A673 (cell line): Measurements from ENCODE around the gene HMGN3. TPM values are rescaled to one million over a fixed set of nuclear protein-coding genes. Genes with fewer than 3 reads are reported as not detected.

ENCODE experiments used
- BruUV-seq: library from RNA; stranded (reverse); fragments of 400-500 nt; replicated peaks from 2 replicates; lab custom pipeline; 2021; lab: Mats Ljungman, UMichigan
- CTCF ChIA-PET: fragments of 300-600 bp; sonication (Branson Sonifier 250); formaldehyde crosslinking; loops from one replicate; lab custom pipeline; 2022; ENCODE audit warnings: antibody characterized with exemption; lab: Charles Lee
- POLR2A ChIA-PET: fragments of 300-600 bp; sonication (Branson Sonifier 250); formaldehyde crosslinking; loops from one replicate; lab custom pipeline; 2022; ENCODE audit warnings: antibody characterized with exemption; ENCODE audit not compliant: low non-redundant PET; lab: Charles Lee
- DNase-seq: peaks from one replicate; pipeline ENCODE4 v3.0.0-alpha.2; 2015; ENCODE audit warnings: low spot score
- H3K27ac ChIP-seq: fragments of 200-600 bp; sonication (generic); 2 replicates; pipeline ENCODE4 v1.5.1; 2016; ENCODE audit warnings: mixed run types, low read depth, mild to moderate bottlenecking, mixed read lengths, antibody characterized with exemption, low read length; ENCODE audit not compliant: poor library complexity, severe bottlenecking
- H3K27me3 ChIP-seq: fragments of 200-600 bp; sonication (generic); replicated peaks from 2 replicates; pipeline ENCODE4 v1.6.1; 2017; ENCODE audit warnings: mixed run types, low read depth, mild to moderate bottlenecking, mixed read lengths, antibody characterized with exemption, low read length; ENCODE audit not compliant: insufficient read depth, poor library complexity
- H3K36me3 ChIP-seq: fragments of 200-600 bp; sonication (generic); 2 replicates; pipeline ENCODE4 v1.6.1; 2016; ENCODE audit warnings: mixed run types, mild to moderate bottlenecking, mixed read lengths, antibody characterized with exemption, low read length; ENCODE audit not compliant: insufficient read depth, poor library complexity, severe bottlenecking
- H3K4me1 ChIP-seq: fragments of 200-600 bp; sonication (generic); 2 replicates; pipeline ENCODE4 v1.6.1; 2017; ENCODE audit warnings: mixed run types, mild to moderate bottlenecking, mixed read lengths, antibody characterized with exemption, low read length; ENCODE audit not compliant: insufficient read depth, poor library complexity, severe bottlenecking
- H3K4me3 ChIP-seq: fragments of 200-600 bp; sonication (generic); 2 replicates; pipeline ENCODE4 v1.5.1; 2016; ENCODE audit warnings: low read depth, mixed run types, mild to moderate bottlenecking, mixed read lengths, low read length; ENCODE audit not compliant: poor library complexity, severe bottlenecking
- H3K9me3 ChIP-seq: fragments of 200-600 bp; sonication (generic); 2 replicates; pipeline ENCODE4 v1.6.1; 2016; ENCODE audit warnings: mixed run types, low read depth, mild to moderate bottlenecking, mixed read lengths, antibody characterized with exemption, low read length; ENCODE audit not compliant: poor library complexity, severe bottlenecking
- CTCF ChIP-seq: fragments of 300-800, 200-600 bp; sonication (generic); conservative IDR thresholded peaks from 2 replicates; pipeline ENCODE4 v1.5.1; 2017; ENCODE audit warnings: low read depth, mild to moderate bottlenecking, antibody characterized with exemption, low read length, moderate library complexity, mixed read lengths
- EZH2 ChIP-seq: fragments of 200-600 bp; sonication (generic); IDR thresholded peaks from 2 replicates; pipeline ENCODE4 v1.6.1; 2017; ENCODE audit warnings: borderline replicate concordance, low read depth, mild to moderate bottlenecking, mixed read lengths, antibody characterized with exemption, low read length; ENCODE audit not compliant: poor library complexity, severe bottlenecking
- intact Hi-C: fragments of 100-400 bp; cut with micrococcal nuclease; formaldehyde crosslinking; loops from one replicate; pipeline ENCODE4 v1.10.0; 2022; ENCODE audit not compliant: unreplicated experiment
- total RNA-seq: library from RNA; stranded (reverse); gene quantifications from 2 replicates; pipeline ENCODE4 v1.2.3, GENCODE V29; 2021

The HMGN3 gene
- total RNA-seq, 1 experiment from 2014 or later = 83.8 TPM

- Histone ChIP-seq H3K27ac (no peak overlapping the region), H3K9me3 (peaks cover 4% of the 10 kb centered on the region), H3K4me1 (no peaks in the 10 kb centered on the region), H3K27me3 (no peaks in the 10 kb centered on the region), H3K4me3 (no peak overlapping the region), H3K36me3 (no peaks in the 10 kb centered on the region)
- ChIA-PET POLR2A (no interaction called here), CTCF (no interaction called here)
- intact Hi-C loops = no loop called here
- no TSS peak for BruUV-seq
- no peak for TF ChIP-seq EZH2
- TF ChIP-seq CTCF = no peak
- no peak for DNase-seq
Measured at GRCh38 chr6:79269877-79270276, 35.4 kb upstream of the HMGN3 start.

GRCh38 chr6:79267128-79267527 is 32.6 kb upstream of the HMGN3 start:
- POLR2A ChIA-PET = no interaction called here
- H3K27me3 ChIP-seq = no peaks in the 10 kb centered on the region
- CTCF ChIA-PET = no interaction called here
- DNase-seq = no peak
- no peak overlapping the region for H3K27ac ChIP-seq
- peaks cover 4% of the 10 kb centered on the region for H3K9me3 ChIP-seq
- TF ChIP-seq CTCF (no peak), EZH2 (no peak)
- H3K36me3 ChIP-seq = no peaks in the 10 kb centered on the region
- no peak overlapping the region for H3K4me3 ChIP-seq
- intact Hi-C loops = no loop called here
- no TSS peak for BruUV-seq
- H3K4me1 ChIP-seq = no peaks in the 10 kb centered on the region

GRCh38 chr6:79266051-79266450 is 31.6 kb upstream of the HMGN3 start:
- TF ChIP-seq CTCF = no peak
- no peak for TF ChIP-seq EZH2
- ChIA-PET CTCF (no interaction called here), POLR2A (no interaction called here)
- intact Hi-C loops = no loop called here
- Histone ChIP-seq H3K9me3 (peaks cover 4% of the 10 kb centered on the region), H3K27me3 (no peaks in the 10 kb centered on the region), H3K27ac (no peak overlapping the region), H3K36me3 (no peaks in the 10 kb centered on the region), H3K4me1 (no peaks in the 10 kb centered on the region), H3K4me3 (no peak overlapping the region)
- BruUV-seq = no TSS peak
- no peak for DNase-seq
